Kidney glomerular epithelial cell (primary cell): ENCODE data around the gene AIDA.

ENCODE experiments used
- DNase-seq: peaks from one replicate; lab custom pipeline; 2025; lab: John Stamatoyannopoulos, UW

The AIDA gene

GRCh38 chr1:222644636-222644980 is 67.7 kb downstream of the AIDA start:
- peak; percentile 25 for DNase-seq

GRCh38 chr1:222643938-222644635 is 68.2 kb downstream of the AIDA start:
- peak; percentile 98 for DNase-seq

DNA sequence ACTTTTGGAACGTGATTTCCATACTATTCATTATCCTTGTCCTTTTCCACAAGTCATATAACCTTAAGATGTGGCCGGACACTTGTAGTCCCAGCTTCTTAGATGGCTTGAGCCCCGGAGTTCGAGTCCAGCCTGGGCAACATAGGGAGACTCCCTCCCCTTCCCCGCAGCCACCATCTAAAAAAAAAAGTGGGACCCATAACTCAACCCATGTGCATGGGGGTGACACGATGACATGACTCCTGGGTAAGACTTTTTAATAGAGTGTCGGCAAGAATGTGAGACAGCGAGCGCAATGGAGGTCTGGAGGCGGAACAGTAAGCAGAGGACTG is 68.7 kb downstream of the AIDA start:
- DNase-seq: peak; percentile 43

DNA sequence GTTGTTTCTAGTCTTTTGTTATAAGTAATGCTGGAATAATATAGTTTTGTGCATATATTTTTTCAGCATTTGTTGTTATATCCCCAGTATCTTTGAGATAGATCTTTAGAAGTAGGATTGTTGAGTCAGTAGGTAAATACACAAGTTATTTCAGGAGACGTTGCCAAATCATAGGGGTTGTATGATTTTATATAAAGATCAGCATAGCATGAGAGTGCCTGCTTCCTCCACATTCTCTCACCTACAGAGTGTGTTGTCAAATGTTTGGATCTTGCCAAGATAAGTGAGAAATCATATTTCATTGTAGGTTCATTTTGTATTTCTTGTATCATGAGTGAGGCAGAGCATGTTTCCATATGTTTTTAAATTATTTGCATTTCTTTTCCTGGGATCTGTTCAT is 69.8 kb downstream of the AIDA start:
- DNase-seq: no peak

DNA sequence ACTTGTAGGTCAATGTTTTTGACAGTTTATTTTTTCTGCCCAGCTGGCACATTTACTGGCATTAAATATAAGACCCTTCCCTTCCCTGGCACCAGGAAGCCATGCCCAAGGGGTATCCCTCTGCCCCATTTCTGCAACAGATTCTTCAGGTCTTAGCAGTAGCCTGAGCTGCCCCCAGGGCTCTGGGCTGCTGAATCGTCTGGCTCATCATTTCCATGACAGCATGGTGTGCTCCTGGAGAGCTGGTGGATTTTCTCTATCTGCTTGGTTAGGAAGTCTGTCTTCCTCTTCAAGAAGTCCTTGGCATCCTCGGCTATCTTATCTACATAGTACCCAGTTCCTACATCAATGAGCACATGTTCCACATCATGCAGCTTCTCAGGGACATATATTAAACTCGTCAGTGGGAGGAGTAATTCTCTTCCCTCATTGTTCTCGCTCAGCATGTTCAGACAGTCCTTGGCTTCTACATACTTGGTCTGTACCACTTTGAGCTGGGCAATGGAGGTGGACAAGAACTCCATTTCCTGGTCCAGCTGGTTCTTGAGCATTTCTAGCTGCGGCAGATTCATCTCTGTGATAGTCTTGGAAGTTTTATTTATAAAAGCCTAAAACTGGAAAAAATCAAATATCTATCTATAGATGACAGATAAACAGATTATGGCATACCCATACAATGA is 70.9 kb downstream of the AIDA start:
- DNase-seq: no peak

- peak; percentile 72 for DNase-seq
Measured at GRCh38 chr1:222634180-222635013, 77.9 kb downstream of the AIDA start.

DNA sequence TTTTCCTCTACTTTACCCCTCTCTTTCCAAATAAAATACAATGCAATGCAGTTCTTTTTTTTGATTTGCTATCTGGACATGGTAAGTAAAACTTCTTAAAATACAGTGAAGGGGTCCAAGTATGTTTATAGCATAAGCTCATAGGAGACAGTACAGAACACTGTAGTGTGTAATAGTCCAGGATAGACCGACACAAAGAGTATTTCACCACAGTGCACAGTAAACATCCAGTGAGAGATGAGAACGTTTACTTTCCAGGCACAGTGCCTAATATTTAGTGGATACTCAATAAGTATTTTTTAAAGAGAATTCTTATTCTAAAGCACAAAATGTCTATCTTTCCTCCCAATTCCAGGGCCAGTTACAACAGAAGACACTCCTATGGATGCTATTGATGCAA is 79.5 kb downstream of the AIDA start:
- no peak for DNase-seq

- DNase-seq: no peak
Measured at GRCh38 chr1:222631611-222632208, 80.6 kb downstream of the AIDA start.

- no peak for DNase-seq
Measured at GRCh38 chr1:222629921-222630535, 82.3 kb downstream of the AIDA start.

DNA sequence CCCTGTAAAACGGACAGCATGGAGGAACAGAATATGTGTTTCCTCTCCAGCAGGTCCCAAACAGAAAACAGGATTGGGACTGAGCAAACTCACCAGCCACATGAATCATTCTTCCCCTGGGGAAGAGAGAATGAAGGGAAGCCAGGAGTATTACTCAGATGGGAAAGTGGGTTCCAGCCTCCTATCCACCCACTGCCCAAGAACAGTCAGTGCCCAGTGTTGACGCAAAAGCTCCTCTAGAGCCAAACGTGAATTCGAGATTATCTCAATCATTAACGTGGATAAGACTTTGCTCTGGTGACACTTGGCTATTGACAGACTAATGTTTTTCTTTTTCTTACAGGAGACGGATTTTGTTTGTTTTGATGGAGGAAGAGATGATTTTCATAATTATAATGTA is 85.1 kb downstream of the AIDA start:
- DNase-seq: no peak

- DNase-seq: no peak
Measured at GRCh38 chr1:222624214-222624613, 88.1 kb downstream of the AIDA start.

DNA sequence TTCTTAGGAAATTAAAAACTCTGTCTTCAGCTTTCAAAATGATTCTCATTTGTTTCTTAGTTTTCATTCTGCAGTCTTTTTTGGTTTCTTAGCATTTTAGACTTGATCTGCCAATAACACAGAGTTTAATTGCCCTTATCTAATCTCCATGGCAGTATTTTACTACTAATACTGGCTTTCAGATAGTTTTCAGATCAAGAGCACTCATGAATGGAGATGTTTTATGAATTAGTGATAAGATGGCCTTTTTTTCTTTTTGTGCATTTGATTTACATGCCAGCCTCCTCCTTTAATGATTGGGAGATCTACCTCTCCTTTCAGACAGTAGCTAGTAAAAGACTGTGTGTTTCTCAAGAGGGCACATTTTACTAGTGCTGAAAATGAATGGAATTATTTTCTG is 88.8 kb downstream of the AIDA start:
- no peak for DNase-seq

DNA sequence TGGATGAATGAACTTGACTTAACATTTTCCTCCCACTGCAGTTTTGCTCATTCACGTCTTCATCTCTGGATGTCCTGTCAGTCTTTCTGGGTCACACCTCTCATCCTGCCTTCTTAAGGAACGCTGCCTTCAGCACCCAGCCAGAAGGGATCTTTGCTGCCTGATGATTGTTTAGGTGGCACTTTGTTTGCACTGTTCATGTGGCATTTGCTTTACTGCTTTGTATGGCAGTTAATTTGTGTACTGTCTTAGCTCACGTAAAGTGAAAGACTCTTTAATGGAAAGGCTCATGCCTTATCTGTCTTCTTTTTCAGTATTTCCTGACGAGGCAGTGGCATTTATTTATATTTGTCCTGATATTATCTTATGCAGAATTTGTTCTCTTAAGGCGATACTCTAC is 89.5 kb downstream of the AIDA start:
- DNase-seq: no peak

DNA sequence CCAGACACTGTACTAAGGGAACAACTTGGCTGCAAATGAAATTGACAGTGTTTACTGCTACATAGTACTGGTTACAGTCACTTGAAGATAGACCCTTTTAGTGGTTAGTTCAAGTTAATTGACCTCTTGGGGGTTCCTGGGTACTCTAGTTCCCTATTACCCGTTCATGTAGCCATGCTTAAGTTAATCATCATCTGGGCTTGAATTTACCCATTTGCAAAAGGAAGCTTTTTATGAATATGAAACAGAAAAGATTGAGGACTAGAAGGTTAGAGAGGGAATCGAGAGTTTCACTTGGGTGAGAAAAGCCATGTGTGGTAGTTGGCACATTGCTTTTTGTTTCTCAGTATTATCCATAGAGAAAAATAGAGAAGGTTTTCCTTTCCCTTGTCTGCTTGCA is 91.7 kb downstream of the AIDA start:
- no peak for DNase-seq

DNA sequence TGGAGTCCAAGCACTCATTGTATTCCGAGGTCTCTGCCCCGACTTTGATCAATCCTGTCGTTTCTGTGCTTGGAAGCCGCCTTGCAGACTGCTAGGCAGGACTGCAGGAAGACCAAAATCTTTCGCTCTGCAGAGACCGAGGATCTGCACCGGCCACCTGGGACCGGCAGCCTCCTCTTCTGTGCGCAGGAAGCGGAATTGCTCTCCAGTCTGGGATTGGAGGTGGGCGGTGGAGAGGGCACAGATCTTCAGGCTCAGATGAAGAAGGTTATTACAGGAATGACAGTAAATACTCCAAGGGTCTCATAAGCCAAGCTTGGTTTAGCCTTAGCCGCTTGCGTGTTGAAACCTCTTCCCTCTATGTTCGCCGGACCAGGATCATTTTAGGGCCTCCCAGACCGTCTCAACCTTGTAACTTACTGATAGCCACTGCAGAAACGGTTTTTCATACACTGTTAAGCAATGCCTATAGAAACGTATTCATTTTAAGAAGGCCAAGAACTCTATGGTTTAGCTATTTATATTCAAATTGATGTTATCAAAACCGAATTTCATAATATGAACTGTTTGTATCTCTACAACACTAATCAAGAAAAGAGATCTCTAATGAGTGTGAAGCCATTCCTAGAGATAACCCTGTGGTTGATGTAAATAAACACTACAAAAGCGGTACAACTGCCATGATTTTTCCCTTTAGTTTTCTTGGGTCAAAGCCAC is 93.3 kb downstream of the AIDA start:
- peak; percentile 29 for DNase-seq
